Esophagus muscularis mucosa (tissue), 3 donors: ENCODE data around the gene INHBA.

ENCODE experiments used
- POLR2A ChIP-seq: fragments of 450-650 bp; IDR thresholded peaks from one replicate; pipeline ENCODE4 v1.6.1; 2017; ENCODE audit warnings: antibody characterized with exemption, moderate library complexity, mild to moderate bottlenecking, low read depth
- TF ChIP-seq, protein P1 (sequence below), 3 experiments: fragments of 200-600 bp in 2 of 3; fragments of 450-650 bp in 1 of 3; sonication (generic) in 2 of 3; IDR thresholded peaks; one replicate each; pipeline ENCODE4 v1.5.1; 2017 to 2019; ENCODE audit warnings: antibody characterized with exemption in 3 of 3, mild to moderate bottlenecking in 2 of 3, moderate library complexity in 1 of 3

DNA sequence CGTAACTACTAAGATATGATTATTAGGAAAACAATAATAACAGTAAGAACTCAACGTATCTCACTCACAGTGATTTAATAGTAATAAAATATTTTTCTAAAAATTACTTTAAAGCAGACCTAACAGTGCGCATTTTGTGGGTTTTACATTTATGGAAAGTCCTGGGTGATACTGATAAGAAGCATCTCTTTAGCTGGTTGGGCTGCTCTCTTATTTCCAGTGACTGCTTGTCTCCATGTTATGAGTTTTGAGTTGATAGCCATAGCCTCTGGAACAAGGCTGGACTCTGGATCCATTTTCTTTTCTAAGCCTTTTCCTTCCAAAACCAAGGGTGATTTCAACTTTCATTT is 29.5 kb upstream of the INHBA start:
- no peak for TF ChIP-seq POLR2A
- TF ChIP-seq, protein P1, sequence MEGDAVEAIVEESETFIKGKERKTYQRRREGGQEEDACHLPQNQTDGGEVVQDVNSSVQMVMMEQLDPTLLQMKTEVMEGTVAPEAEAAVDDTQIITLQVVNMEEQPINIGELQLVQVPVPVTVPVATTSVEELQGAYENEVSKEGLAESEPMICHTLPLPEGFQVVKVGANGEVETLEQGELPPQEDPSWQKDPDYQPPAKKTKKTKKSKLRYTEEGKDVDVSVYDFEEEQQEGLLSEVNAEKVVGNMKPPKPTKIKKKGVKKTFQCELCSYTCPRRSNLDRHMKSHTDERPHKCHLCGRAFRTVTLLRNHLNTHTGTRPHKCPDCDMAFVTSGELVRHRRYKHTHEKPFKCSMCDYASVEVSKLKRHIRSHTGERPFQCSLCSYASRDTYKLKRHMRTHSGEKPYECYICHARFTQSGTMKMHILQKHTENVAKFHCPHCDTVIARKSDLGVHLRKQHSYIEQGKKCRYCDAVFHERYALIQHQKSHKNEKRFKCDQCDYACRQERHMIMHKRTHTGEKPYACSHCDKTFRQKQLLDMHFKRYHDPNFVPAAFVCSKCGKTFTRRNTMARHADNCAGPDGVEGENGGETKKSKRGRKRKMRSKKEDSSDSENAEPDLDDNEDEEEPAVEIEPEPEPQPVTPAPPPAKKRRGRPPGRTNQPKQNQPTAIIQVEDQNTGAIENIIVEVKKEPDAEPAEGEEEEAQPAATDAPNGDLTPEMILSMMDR (IDR thresholded peaks at IDR 0.05): no peak
